Measurements from ENCODE around the gene KRT16.
"Not testable (repeated sequence)": the region's sequence is repeated elsewhere in the genome, so short reads cannot be mapped to it uniquely, and the experiment has no call there.

KRT16 gene

DNA sequence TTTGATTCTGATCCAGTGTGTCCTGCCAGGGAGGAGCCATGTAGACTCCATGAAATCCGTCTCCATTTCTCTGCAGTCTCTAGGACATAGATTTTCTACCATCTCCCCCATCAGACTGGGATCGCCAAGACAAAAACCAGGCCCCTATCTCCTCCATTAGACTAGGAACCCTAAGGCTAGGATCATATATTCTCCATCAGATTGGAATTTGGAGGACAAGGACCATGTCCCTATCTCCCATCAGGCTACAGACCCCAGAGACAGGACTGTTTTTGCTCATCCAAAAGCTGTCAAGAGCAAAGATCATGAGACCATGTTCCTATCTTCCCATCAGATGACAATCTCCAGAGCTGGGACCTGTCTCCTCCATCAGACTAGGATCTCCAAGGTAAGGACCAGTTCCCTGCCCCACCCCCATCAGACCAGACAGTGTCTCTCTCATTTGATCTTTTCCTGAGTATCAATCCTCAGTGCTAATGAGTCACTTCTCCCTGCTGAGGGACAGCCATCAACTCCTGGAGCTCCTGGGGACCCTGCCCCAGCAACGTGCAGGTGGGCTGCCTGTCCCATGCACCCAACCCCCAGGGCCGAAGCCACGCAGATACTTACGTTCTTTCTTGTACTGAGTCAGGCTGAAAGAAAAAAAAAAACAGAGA is 7.5 kb upstream of the KRT16 start:
- intact Hi-C loops (cut with DNase I); DNase-seq: not testable (repeated sequence)

DNA sequence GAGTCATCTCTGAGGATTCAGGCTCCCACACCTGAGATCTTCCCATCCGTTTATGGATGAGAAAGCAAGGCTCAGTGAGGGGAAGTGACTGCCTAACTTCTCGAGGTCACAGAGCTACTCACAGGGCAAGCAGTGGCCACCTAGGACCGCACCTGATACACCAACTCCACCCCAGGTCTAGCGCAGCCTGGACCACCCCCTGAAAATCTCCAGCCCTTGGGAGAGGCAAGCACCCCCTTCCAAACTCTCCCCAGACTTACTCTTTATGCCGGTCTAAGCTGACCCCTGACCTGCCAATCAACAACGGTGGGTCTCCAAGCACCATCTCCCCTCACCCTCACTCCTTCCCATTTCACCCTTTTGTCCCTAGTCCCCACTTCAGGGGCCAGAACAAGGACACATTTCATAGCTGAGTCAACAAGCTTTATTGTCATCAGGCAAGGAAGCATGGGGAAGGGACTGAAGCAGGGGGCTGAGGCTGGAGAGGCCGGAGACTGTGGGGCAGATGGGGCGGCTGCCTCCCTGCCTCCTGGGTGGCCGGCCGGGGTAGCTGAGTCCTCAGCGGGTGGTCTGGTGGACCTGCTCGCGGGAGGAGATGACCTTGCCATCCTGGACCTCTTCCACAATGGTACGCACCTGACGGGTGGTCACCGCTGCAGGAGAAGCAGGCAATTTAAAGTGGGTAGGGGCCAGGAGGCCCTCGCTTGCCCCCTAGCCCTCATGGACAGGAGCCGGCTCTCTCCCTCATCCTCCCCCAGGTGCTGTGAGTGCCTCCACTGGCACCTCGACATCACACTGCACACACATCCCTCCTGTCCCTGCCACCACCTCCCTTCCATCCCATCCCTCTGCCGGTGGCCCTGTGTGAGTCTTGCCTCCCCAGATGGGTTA is 6.7 kb upstream of the KRT16 start:
- intact Hi-C loops (cut with DNase I) = no loop called here
- DNase-seq = peak in 7 of 42 donors; percentile 9 to 65 (median 27)

DNA sequence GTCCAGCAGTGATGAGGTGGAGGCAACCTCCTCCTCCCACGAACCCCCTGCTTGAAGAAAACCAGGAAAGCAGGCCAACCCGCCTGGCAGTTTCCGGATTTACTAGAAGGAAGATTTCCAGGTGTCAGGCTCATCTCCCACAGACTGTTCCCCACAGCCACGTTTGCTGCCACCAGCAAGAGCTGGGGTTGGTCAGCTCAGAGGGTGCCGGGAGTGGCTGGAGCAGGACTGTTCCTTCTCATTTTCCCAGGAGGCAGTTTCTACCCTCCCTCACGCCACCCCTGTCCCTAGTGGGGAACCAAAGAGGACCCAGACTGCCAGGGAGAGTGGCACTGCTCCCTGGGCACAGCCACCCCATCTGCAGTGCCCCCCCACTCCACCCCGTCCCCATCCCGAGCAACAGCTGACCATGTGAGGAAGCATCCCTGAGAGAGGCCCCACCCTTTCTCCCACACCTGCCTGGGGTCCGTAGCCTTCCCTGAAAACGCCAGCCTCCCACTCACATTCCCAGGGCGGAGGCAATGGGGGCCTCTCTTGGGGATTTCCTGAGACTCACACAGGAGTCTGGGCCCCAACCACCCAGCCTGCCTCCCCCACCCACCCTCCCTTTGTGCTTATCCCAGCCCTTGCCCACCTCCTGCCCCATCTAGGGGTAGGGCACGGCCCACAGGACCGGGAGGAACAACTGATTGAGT is 5.9 kb upstream of the KRT16 start:
- intact Hi-C loops (cut with DNase I) = no loop called here
- DNase-seq = peak in 27 of 42 donors; percentile 25 to 82 (median 52)

DNA sequence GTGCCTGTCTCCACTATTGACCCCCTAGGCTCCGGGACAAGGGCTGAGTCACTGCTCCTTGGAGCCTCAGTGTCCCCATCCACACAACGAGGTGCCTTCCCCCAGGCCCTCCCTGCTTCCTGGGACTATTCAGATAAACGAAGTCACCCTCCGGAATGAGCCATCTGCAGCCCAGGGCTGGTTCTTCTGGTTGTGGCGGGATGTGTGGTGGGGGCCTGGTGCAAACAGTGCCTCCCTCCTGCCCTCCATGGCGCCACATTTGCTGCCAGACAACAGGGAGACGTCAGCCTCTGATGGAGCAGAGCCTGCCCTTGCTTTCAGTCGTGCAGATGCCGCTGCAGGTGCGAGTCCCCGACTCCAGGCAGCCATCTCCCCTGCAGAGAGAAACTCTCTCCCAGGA is 5.1 kb upstream of the KRT16 start:
- no peak for DNase-seq
- intact Hi-C loops (cut with DNase I) = no loop called here

DNA sequence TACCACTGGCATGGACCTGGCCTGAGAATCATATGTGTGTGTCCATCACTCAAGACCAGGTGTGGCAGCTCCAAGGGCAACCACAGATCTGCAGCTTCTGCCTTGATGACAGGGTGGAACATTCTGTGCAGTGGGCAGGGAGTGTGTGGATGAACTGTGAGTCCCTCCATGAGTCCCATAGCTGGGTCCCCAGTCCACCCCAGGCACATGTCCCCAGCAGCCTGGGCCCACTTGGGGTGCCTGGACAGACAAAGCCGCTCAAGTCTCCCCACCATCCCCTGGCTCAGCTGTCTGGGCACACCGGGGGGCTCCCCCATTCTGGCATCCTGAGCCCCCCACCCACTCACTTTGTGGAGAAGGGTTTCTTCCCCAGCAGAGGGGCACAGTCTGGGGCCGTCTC is 4.6 kb upstream of the KRT16 start:
- DNase-seq = no peak
- intact Hi-C loops (cut with DNase I) = no loop called here

DNA sequence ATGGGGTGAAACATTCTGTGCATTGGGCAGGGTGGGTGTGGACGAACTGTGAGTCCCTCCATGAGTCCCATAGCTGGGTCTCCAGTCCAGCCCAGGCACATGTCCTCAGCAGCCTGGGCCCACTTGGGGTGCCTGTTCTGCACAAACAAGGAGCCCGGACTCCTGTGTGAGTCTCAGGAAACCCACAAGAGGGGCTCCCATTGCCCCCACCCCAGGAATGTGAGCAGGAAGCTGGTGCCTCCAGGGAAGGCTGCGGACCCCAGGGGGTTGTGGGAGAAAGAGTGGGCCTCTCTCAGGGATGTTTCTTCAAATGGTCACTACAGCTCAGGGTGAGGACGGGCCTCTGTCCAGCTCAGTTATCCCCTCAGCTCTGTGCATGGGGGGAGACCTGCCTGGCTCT is 3.9 kb upstream of the KRT16 start:
- DNase-seq; intact Hi-C loops (cut with DNase I): not testable (repeated sequence)

DNA sequence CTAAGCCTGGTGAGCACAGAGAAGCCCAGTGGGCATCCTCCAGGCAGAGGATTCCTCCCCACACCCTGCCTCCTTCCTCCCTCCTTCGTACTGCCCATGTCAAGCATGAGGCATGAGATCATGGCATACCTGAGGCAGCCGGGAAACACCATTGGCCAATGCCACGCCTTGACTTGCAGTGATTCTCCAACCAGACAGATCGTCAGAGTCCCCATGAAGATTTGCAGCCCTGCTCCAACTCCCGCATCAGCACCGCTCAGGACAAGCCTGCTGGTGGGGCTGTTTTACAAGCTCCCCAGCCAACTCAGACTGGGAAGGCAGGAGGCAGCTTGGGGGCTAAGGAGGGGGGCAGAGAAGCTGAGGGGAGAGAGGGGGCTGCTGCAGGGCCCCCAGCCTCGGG is 2.9 kb upstream of the KRT16 start:
- DNase-seq = peak in 1 of 42 donors; percentile 13

DNA sequence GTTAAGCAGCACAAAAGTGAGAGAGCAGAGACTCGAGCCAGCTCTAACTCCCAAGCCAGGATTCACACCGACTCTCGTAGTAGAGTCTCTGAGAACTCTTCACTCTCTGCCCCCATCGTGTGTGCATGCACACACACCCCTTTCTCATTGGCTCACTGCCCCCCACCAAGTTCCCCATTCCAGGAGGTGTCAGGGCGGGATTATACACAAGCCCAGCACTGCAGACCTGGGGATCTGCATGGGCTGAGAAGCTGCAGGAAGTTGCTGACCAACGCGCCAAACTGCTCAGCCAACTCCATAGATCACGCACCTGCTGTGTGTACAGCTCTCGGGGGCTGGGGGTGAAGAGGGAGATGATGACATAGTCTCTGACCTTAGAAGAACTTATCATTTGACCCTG is 2.2 kb upstream of the KRT16 start:
- DNase-seq = peak in 9 of 42 donors; percentile 15 to 32 (median 26)
- intact Hi-C loops (cut with DNase I) = not testable (repeated sequence)

More for the DNA sequence above, 2.9 kb upstream of the KRT16 start:
- intact Hi-C loops (cut with DNase I) = no loop called here

DNA sequence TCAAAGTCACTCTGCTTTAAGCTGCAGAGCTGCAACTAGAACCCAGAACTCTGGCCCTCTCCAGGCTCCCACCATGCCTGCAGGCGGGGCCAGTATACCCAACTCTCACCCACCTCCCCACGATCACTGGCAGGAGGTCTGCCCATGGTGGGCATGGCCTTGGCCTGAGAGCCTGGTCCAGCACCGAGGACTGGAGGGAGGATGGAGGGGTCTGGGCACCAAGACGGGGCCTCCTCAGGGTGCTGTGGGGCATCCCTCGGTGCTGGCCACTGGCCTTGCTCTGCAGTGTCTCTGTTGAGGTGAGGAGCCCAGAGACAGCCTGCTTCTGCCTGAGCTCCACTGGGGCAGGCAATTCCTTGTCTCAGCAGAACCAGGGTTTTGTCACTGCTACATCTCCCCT is 1.5 kb upstream of the KRT16 start:
- no peak for DNase-seq
- intact Hi-C loops (cut with DNase I) = no loop called here

DNA sequence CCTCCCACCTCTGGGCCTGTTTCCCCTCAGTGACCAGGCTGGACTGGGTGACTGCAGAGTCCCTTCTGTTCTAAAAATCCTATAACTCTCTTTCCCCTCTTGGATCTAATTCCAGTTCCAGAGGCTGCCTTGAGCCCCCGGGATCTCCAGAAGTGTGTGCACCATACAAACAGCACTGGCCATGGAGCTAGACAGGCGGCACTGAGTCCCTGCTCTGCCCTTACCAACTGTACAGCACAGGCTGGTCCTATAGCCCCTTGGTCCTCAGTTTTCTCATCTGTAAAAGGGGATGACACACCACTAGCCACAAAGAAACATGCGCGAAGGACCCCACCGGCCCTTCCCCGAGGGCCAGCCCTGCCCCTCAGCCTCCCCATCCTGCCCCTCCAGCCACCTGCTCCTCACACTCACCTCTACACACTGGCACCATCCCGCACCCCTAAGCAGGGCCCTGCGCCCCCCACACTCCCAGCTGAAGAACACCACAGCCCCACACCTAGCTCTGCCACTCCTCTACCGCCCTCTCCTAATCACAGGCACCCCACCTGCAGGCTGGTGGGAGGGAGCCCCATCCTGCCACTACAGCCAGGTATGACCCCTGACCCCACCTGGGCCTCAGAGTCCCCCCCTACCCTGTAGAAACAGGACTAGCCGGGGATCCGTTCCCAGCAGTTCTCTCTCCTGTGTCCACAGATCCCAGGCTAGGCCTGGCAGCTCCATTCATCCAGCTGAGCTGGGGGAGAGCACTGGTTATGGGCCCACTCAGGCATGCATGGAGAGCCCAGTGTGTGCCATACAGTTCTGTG is 913 bp upstream of the KRT16 start:
- DNase-seq = no peak
- intact Hi-C loops (cut with DNase I) = no loop called here

DNA sequence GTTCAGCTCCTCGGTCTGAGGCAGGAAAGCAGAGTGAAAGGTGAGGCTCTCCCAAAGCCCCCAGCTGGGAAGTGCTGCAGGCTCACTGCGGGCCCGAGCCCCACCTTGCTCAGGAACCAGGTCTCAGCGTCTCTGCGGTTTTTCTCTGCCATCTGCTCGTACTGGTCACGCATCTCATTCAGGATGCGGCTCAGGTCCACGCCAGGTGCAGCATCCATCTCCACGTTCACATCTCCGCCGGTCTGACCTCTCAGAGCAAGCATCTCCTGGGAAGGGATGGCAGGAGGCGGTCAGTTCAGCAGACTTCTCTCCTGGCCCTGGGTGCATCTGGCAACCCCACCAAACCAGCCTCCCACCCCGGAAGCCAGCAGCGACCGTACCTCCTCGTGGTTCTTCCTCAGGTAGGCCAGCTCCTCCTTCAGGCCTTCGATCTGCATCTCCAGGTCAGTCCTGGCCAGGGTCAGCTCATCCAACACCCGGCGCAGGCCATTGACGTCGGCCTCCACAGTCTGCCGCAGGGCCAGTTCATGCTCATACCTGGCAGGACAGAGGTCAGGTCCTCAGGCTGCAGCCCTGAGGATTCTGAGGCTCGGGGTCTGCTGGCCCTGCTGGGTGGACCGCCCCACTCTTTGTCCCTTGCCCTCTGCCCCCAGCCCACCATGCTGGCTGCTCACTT is 1.5 kb downstream of the KRT16 start:
- no peak for DNase-seq

DNA sequence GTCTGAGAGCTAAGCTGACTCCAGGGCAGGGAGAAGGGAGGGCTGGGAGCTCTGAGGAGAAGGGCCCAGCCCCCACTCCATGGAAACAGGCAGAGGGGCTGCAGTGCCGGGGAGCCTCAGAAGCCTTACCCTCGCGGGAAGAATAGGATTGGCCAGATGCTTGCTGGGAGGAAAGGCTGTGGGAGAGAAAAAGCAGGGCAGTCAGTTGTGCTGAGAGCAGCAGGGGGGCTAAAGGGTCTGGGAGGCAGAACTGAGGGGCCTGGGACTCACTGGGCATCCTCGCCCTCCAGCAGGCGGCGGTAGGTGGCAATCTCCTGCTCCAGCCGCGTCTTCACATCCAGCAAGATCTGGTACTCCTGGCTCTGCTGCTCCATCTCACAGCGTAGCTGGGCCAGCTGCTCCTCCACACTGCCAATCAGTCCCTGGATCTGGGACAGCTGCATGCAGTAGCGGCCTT is 2.5 kb downstream of the KRT16 start:
- DNase-seq; intact Hi-C loops (cut with DNase I): not testable (repeated sequence)

More for the DNA sequence above, 1.5 kb downstream of the KRT16 start:
- intact Hi-C loops (cut with DNase I) = no loop called here

DNA sequence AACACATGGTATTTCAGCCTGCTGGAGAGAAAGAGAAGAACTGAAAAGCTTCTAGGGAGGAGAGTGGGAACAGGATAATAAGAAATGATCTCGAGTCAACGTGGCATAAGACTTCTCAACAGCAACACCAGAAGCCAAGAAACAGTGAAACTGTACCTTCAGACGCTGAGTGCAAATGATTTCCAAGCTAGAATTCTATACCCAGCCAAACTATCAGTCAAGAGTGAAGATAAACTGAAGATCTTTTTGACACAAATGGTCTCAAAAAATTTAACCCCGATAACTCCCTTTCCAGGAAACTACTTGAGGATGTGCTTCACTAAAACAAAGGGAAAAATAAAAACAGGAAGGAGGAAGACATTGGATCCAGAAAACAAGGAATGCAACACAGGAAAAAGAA is 5.6 kb downstream of the KRT16 start:
- DNase-seq; intact Hi-C loops (cut with DNase I): not testable (repeated sequence)

DNA sequence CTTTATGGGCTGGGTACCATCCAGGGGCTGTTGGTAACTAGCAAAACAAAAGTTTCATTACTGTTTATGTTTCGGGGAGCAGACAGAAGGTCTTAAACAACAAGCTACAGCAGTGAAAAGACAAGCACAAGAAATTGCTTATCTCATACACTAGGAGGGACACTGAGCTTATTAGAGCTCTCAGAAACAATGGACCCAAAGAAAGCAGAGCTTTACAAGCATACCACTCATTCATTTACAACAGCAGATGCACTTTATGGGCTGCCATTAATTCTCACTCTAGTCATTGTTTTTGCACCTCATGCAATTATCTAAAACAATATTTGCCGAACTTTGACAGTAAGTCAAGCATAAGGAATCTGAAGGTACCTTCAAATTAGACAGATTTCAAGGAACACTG is 10.0 kb downstream of the KRT16 start:
- DNase-seq = no peak
- intact Hi-C loops (cut with DNase I) = no loop called here

DNA sequence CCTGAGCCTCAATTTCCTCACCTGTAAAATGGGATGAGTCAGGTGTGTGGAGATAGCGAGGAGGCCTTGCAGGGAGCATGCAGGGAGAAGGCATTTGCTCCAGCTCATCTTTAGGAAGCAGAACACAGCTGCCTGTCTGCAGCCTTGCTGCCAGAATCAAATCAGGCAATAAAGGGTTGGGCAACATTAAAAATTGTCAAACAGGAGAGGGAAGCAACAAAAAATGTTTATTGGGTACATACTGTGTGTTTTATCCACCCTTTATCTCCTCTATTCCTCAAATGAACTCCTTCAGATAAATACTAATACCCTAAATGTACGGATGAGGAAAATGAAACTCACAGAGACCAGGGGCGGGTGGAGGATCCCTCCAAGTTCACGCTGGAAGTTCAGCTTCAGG is 12.2 kb downstream of the KRT16 start:
- DNase-seq = no peak
- intact Hi-C loops (cut with DNase I) = no loop called here

DNA sequence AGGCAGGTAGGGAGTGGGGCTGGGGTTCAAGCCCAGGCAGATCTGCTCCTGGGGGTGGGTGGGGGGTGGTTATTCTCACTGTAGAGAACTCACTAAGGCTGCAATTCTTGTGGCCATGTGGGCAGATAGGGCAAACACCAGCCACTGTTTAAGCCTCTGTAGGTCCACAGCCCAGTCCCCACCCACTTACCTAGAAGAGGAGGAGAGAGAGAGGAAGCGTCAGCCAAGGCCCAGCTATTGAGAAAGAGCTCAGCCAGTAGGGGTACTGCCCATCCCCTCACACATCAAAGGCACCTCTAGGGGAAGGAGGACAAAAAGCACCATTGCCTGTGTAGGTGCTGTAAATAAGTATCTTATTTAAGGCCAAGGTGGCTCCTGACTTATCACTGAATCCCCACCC is 12.9 kb downstream of the KRT16 start:
- DNase-seq = no peak
- intact Hi-C loops (cut with DNase I) = no loop called here

DNA sequence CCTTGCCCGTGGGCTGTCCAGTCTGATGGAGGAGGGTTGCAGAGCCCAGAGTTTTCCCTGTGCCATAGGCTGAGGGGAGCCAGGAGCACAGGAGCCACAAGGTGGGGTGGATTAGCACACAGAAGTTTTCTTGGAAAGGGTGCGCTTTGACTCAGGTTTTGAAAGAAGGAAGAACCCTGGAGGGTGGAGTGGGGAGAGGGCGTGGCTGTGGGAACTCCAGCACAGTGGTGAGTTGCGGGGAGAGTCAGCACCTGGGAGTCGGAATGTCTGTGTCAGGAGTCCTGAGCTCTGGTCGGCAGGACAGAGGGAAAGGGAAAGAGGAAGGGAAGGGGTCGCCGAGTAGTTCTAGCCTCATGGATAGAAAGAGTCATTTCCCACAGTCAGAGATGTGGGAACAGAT is 17.0 kb downstream of the KRT16 start:
- DNase-seq = no peak
- intact Hi-C loops (cut with DNase I) = no loop called here

DNA sequence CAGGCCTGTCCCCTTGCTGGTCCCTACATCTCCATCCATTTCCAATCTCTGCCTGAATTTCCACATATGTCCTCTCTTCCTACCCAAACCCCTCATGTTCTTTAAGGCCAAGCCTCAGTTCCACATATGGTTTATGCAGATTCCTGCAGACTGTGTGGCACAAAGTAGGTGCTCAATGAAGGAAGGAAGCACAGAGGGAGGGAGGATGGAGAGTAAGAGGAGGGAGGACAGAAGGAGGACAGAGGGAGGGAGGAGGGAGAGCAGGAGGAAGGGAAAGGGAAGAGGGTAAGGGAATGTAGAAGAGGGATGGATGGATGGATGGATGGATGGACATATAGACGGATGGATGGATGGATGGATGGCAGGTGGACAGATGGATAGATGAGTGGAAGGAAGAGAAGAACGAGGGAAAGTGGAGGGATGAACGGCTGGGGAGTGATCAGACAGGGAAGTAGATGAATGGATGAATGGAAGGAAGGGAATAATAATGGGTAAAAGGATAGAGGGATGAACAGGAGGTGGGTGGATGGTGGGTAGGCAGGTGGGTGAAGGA is 18.1 kb downstream of the KRT16 start:
- intact Hi-C loops (cut with DNase I) = no loop called here
- DNase-seq = no peak

All from head of caudate nucleus (tissue), 42 donors.